ENCODE results near the gene PREB.

Gene PREB

DNA sequence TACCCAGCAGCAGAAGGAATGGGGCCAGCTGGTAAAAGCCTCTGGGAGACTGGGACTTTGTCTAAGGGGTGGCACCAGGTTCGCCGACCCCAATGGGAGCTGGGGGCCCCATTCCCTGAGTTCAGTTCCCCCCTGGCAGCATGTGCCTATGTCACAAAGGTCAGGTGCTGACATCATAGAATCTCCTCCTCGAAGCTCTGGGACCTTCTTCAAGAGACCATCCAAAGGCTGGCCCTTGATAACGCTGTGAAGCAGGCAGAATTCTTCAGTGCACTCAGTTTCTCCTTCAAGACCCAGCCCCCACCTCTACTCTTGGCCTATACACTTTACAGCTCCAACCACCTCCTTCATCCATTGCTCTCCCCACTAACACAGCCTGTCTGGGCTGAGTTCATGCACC, 4.9 kb upstream of the PREB start, which contains the start of gene PRR30:
TSS of gene PRR30 (minus strand) at position 101 of the 400 bp plus-strand sequence. CDS start 1,081 bp downstream, outside the sequence.
- H3K4me3 ChIP-seq (ENCODE audit: low read depth, low read length) = no peak within 1 kb of the TSS
- no peak within 1 kb of the TSS for H3K27ac ChIP-seq
- TF ChIP-seq, protein P1, sequence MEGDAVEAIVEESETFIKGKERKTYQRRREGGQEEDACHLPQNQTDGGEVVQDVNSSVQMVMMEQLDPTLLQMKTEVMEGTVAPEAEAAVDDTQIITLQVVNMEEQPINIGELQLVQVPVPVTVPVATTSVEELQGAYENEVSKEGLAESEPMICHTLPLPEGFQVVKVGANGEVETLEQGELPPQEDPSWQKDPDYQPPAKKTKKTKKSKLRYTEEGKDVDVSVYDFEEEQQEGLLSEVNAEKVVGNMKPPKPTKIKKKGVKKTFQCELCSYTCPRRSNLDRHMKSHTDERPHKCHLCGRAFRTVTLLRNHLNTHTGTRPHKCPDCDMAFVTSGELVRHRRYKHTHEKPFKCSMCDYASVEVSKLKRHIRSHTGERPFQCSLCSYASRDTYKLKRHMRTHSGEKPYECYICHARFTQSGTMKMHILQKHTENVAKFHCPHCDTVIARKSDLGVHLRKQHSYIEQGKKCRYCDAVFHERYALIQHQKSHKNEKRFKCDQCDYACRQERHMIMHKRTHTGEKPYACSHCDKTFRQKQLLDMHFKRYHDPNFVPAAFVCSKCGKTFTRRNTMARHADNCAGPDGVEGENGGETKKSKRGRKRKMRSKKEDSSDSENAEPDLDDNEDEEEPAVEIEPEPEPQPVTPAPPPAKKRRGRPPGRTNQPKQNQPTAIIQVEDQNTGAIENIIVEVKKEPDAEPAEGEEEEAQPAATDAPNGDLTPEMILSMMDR (IDR thresholded peaks at IDR 0.05; ENCODE audit: low read depth, low read length) = no peak
- H3K36me3 ChIP-seq = no peaks in the 10 kb centered on the region
- H3K9me3 ChIP-seq (ENCODE audit: severe bottlenecking) = peaks cover 7% of the 10 kb centered on the region
- no peak for DNase-seq
- H3K27me3 ChIP-seq (ENCODE audit: insufficient read depth, low read depth, severe bottlenecking) = no peaks in the 10 kb centered on the region

DNA sequence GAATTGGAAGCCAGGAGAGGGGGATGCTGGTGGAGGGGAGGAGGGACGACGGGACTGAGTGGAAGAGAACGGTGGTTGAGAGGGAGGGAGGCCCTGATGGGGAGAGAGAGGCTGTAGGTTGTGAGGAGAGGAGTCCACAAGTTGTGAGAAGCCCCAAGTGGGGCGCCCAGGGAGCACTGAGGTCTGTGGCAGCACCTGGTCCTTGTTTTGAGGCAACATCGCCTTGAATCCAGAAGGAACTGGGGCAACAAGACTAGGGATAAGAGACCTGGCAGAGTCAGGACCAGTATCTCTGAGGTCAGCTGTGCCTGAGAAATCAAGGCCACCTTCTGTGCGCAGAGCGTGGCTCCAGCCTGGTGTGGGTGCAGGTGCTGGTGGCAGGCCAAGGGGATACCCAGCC, 3.7 kb upstream of the PREB start:
- no peak overlapping the region for H3K27ac ChIP-seq
- no peaks in the 10 kb centered on the region for H3K27me3 ChIP-seq (ENCODE audit: insufficient read depth, low read depth, severe bottlenecking)
- H3K9me3 ChIP-seq (ENCODE audit: severe bottlenecking) = peaks cover 6% of the 10 kb centered on the region
- no peak for DNase-seq
- no peak overlapping the region for H3K4me3 ChIP-seq (ENCODE audit: low read depth, low read length)
- H3K36me3 ChIP-seq = no peaks in the 10 kb centered on the region; the same call in 1 of the 2 replicates
- TF ChIP-seq, protein P1 (IDR thresholded peaks at IDR 0.05; ENCODE audit: low read depth, low read length) = no peak

DNA sequence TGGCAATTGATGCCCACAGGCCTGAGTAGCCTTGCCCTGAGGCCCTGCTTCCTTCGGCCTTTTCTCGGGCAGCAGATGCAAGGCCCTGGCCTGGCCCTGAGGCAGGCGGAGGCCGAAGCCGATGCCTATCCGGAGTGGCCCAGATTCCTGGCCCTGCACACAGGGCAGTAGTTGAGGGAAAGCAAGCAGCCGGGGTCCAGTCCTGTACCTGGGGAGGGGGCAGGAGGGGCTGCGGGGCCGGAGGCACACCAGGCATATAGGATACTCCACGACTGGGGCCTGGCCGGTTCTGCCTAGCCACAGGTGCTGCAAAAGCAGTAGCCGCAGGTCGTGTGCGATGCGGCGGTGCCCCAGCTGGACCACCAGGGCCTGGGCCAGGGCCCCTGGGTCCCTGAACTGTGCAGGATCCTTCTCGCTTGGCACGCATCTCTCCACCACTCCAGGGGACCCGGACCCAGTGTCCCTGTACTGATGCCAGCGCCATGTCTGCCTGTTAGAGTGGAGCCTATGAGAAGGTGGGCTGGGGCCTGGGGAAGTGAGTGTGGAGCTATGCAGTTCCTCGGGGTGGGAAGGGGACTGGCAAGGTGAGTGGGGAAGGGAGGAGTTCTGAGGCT, 3.0 kb upstream of the PREB start:
- Histone ChIP-seq H3K27me3 (ENCODE audit: insufficient read depth, low read depth, severe bottlenecking) (no peaks in the 10 kb centered on the region), H3K36me3 (peaks cover 3% of the 10 kb centered on the region), H3K4me3 (ENCODE audit: low read depth, low read length) (no peak overlapping the region), H3K9me3 (ENCODE audit: severe bottlenecking) (no peaks in the 10 kb centered on the region), H3K27ac (no peak overlapping the region)
- no peak for DNase-seq
- TF ChIP-seq, protein P1 (IDR thresholded peaks at IDR 0.05; ENCODE audit: low read depth, low read length) = no peak

DNA sequence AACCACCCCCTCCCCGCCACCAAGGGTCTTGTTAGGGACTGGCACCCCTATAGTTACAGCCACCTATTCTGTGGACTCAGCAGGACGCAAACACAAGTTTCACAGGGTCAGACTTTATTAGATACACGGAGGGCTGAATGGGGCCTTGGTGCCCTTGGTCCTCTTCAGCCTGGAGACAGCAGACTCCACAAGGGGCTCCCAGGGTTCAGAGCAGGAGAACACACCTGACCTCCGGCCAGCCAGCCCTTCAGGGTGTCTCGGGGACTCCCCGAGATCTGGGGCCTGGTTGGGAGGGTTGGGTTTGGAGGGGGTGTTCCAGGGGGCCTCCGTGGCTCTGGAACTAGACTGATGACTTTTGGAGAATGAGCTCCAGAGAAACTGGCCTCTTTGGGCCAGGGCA, 2.3 kb upstream of the PREB start:
- Histone ChIP-seq H3K9me3 (ENCODE audit: severe bottlenecking) (no peaks in the 10 kb centered on the region), H3K27ac (no peak overlapping the region), H3K36me3 (peaks cover 10% of the 10 kb centered on the region), H3K27me3 (ENCODE audit: insufficient read depth, low read depth, severe bottlenecking) (no peaks in the 10 kb centered on the region), H3K4me3 (ENCODE audit: low read depth, low read length) (no peak overlapping the region)
- DNase-seq = no peak
- TF ChIP-seq, protein P1 (IDR thresholded peaks at IDR 0.05; ENCODE audit: low read depth, low read length) = no peak

DNA sequence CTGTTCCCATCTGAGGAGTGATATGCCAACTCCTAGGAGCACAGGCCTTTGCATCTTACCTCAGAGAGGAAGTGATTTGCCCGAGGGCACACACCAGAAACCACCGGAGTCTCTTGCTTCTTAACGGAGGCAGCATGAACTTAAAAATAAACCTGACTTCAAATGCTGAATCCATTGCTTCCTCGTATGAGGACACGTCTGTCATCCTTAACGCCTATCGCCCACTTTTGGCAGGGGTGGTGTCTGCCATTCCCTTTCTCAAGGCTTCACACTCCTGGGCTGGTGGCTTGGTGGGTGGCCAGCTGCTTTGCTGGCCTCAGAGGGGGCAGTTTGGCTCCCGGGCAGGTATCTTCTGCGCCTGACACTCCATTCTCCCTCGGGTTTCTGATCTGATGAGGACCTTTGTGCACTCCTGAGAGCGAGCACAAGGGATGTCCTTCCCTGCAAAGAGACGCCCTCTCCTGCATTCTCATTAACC, 1.1 kb upstream of the PREB start:
- no peak for DNase-seq
- Histone ChIP-seq H3K9me3 (ENCODE audit: severe bottlenecking) (no peaks in the 10 kb centered on the region), H3K27ac (no peak overlapping the region), H3K27me3 (ENCODE audit: insufficient read depth, low read depth, severe bottlenecking) (no peaks in the 10 kb centered on the region), H3K4me3 (ENCODE audit: low read depth, low read length) (no peak overlapping the region), H3K36me3 (peaks cover 22% of the 10 kb centered on the region)
- TF ChIP-seq, protein P1 (IDR thresholded peaks at IDR 0.05; ENCODE audit: low read depth, low read length) = no peak

All from WERI-Rb-1 (cell line).